Endothelial cell of umbilical vein (primary cell): ENCODE data around the gene SEMA5A. TPM values are rescaled to one million over a fixed set of nuclear protein-coding genes. Genes with fewer than 3 reads are reported as not detected.

Experiments
- BruUV-seq: library from RNA; stranded (reverse); fragments of 400-500 nt; replicated peaks from 2 replicates; lab custom pipeline; 2021; lab: Mats Ljungman, UMichigan
- CTCF ChIA-PET: fragments of 300-600, 350-600 bp; sonication (Branson Sonifier 250); formaldehyde crosslinking; loops from one replicate; lab custom pipeline; 2021; ENCODE audit warnings: antibody characterized with exemption, inconsistent platforms; lab: Charles Lee
- POLR2A ChIA-PET: fragments of 300-600, 350-600 bp; sonication (Branson Sonifier 250); formaldehyde crosslinking; loops from one replicate; lab custom pipeline; 2021; ENCODE audit warnings: antibody characterized with exemption, inconsistent platforms; lab: Charles Lee
- DNase-seq: peaks from one replicate; pipeline ENCODE4 v3.0.0-alpha.2; 2011; ENCODE audit warnings: low read depth, low spot score
- FAIRE-seq: peaks from 2 replicates; lab custom pipeline; 2011; peaks lifted over from hg19 to GRCh38; lab: Jason Lieb, UNC
- H2AFZ ChIP-seq: 2 replicates; pipeline ENCODE4 v1.6.0; 2012; ENCODE audit warnings: low read depth, low read length, control low read depth, inconsistent platforms
- H3K27ac ChIP-seq: 2 replicates; pipeline ENCODE4 v1.5.1; 2011; ENCODE audit warnings: low read depth, mild to moderate bottlenecking, control low read depth, low read length, moderate library complexity; ENCODE audit not compliant: insufficient read depth
- H3K27me3 ChIP-seq, 2 experiments: 2 replicates each; pipeline versions ENCODE4 v1.6.0 to v1.6.1; 2011; ENCODE audit warnings: low read length in 2 of 2, mixed read lengths in 1 of 2; ENCODE audit not compliant: control insufficient read depth in 2 of 2, insufficient read depth in 2 of 2
- H3K36me3 ChIP-seq, 2 experiments: 2 replicates in 1 of 2; 3 replicates in 1 of 2; pipeline ENCODE4 v1.5.1; 2011; ENCODE audit warnings: low read length in 2 of 2, mild to moderate bottlenecking in 1 of 2, moderate library complexity in 1 of 2; ENCODE audit not compliant: control insufficient read depth in 2 of 2, insufficient read depth in 2 of 2; ENCODE audit errors: extremely low read depth in 1 of 2
- H3K4me1 ChIP-seq: 3 replicates; pipeline ENCODE4 v1.5.1; 2011; ENCODE audit warnings: mild to moderate bottlenecking, low read length; ENCODE audit not compliant: control insufficient read depth, insufficient read depth; ENCODE audit errors: extremely low read depth
- H3K4me2 ChIP-seq: 2 replicates; pipeline ENCODE4 v1.6.1; 2011; ENCODE audit warnings: low read length, control low read depth, mixed read lengths; ENCODE audit not compliant: insufficient read depth
- H3K4me3 ChIP-seq, 3 experiments: fragments of 200-600 bp in 1 of 3; sonication (generic), shearing (Covaris generic) in 1 of 3; replicated peaks in 1 of 3; 2 replicates each; pipeline ENCODE4 v1.5.1; 2011 to 2016; ENCODE audit warnings: control low read depth in 3 of 3, low read length in 3 of 3, mild to moderate bottlenecking in 2 of 3, inconsistent platforms in 1 of 3, low read depth in 1 of 3, moderate library complexity in 1 of 3; ENCODE audit not compliant: insufficient read depth in 1 of 3
- H3K79me2 ChIP-seq: 2 replicates; pipeline ENCODE4 v1.6.0; 2012; ENCODE audit warnings: low read length, inconsistent platforms; ENCODE audit not compliant: control insufficient read depth, insufficient read depth
- H3K9ac ChIP-seq: replicated peaks from 2 replicates; pipeline ENCODE3; 2011; ENCODE audit warnings: low read length, control low read depth; ENCODE audit not compliant: insufficient read depth; ENCODE audit errors: extremely low read depth
- H3K9me1 ChIP-seq: replicated peaks from 3 replicates; pipeline ENCODE4 v1.6.0; 2011; ENCODE audit warnings: mild to moderate bottlenecking, low read length; ENCODE audit not compliant: control insufficient read depth, insufficient read depth; ENCODE audit errors: extremely low read depth
- H3K9me3 ChIP-seq: replicated peaks from 2 replicates; pipeline ENCODE4 v1.5.1; 2012; ENCODE audit warnings: low read length, inconsistent platforms; ENCODE audit not compliant: control insufficient read depth, insufficient read depth
- H4K20me1 ChIP-seq: replicated peaks from 2 replicates; pipeline ENCODE3; 2011; ENCODE audit warnings: mild to moderate bottlenecking, low read length; ENCODE audit not compliant: control insufficient read depth, insufficient read depth; ENCODE audit errors: extremely low read depth
- CTCF ChIP-seq, 2 donors: IDR thresholded peaks; 1 replicate in 1 of 2; 2 replicates in 1 of 2; pipeline ENCODE4 v1.5.1; 2011; ENCODE audit warnings: low read length in 2 of 2, mild to moderate bottlenecking in 2 of 2, moderate library complexity in 2 of 2, control low read depth in 1 of 2, inconsistent platforms in 1 of 2, low read depth in 1 of 2; ENCODE audit not compliant: insufficient read depth in 1 of 2; ENCODE audit errors: extremely low read depth in 1 of 2
- EZH2 ChIP-seq: IDR thresholded peaks from 2 replicates; pipeline ENCODE4 v1.6.1; 2012; ENCODE audit warnings: borderline replicate concordance, low read depth, mild to moderate bottlenecking, moderate library complexity, low read length, inconsistent platforms; ENCODE audit not compliant: severe bottlenecking
- FOS ChIP-seq: IDR thresholded peaks from 2 replicates; pipeline ENCODE4 v1.6.1; 2011; ENCODE audit warnings: mild to moderate bottlenecking, low read length, moderate library complexity, borderline replicate concordance; ENCODE audit not compliant: insufficient read depth
- GATA2 ChIP-seq: IDR thresholded peaks from 2 replicates; pipeline ENCODE4 v1.7.0; 2011; ENCODE audit warnings: low read depth, mild to moderate bottlenecking, moderate library complexity, mixed read lengths, low read length; ENCODE audit not compliant: insufficient read length, insufficient read depth
- JUN ChIP-seq: IDR thresholded peaks from 2 replicates; pipeline ENCODE4 v1.6.1; 2011; ENCODE audit warnings: borderline replicate concordance, low read depth; ENCODE audit not compliant: insufficient read length, insufficient read depth
- MAX ChIP-seq: IDR thresholded peaks from 2 replicates; pipeline ENCODE4 v1.6.1; 2011; ENCODE audit not compliant: insufficient read depth, insufficient read length
- MYC ChIP-seq: IDR thresholded peaks from one replicate; pipeline ENCODE4 v1.6.1; 2011; ENCODE audit warnings: mild to moderate bottlenecking, low read depth, low read length
- POLR2A ChIP-seq: IDR thresholded peaks from 2 replicates; pipeline ENCODE4 v1.6.1; 2012; ENCODE audit warnings: low read depth, mild to moderate bottlenecking, control low read depth, low read length
- POLR2AphosphoS5 ChIP-seq: IDR thresholded peaks from 2 replicates; pipeline ENCODE4 v1.6.1; 2012; ENCODE audit warnings: low read depth, mild to moderate bottlenecking, control low read depth, low read length, moderate library complexity; ENCODE audit not compliant: insufficient read depth
- dilution Hi-C: fragments of 300-500 bp; cut with MboI; formaldehyde crosslinking; loops from one replicate; pipeline ENCODE4 v1.15.0; 2019; ENCODE audit warnings: low sequenced_read_pairs; ENCODE audit not compliant: extremely low pct_ligation_motif_present
- intact Hi-C: fragments of 100-400 bp; cut with micrococcal nuclease; formaldehyde crosslinking; loops from one replicate; pipeline ENCODE4 v1.10.0; 2022
- polyA plus RNA-seq, 4 experiments: library from polyadenylated mRNA; depleted of rRNA in 3 of 4; stranded (reverse) in 3 of 4; unstranded in 1 of 4; fragments of >200 nt; gene quantifications; 2 replicates each; pipeline versions ENCODE4 v1.2.1 to v1.2.3, GENCODE V29; 2011 to 2012; ENCODE audit warnings: missing spikeins in 1 of 4
- total RNA-seq: library from RNA; stranded (reverse); gene quantifications from 2 replicates; pipeline ENCODE4 v1.2.3, GENCODE V29; 2021

Gene SEMA5A
- total and polyA plus RNA-seq, 2 donors (not counting 3 experiments of a cell fraction or from before 2014, with no cell fraction given): 0.04 to 0.06 TPM

- no peak overlapping the region for H2AFZ ChIP-seq
- intact Hi-C loops (no loop called here), dilution Hi-C loops (no loop called here)
- no peaks in the 10 kb centered on the region for H3K27me3 ChIP-seq
- TF ChIP-seq MAX (no peak), CTCF (IDR thresholded peaks at IDR 0.05; ENCODE audit: extremely low read depth in 1 of 2, insufficient read depth in 1 of 2, low read depth in 1 of 2, low read length in 2 of 2) (no peak), JUN (no peak), GATA2 (no peak)
- no peak overlapping the region for H3K9ac ChIP-seq
- no peaks in the 10 kb centered on the region for H3K36me3 ChIP-seq
- H3K4me1 ChIP-seq: no peaks in the 10 kb centered on the region
- POLR2A ChIA-PET: no interaction called here
- H4K20me1 ChIP-seq: no peaks in the 10 kb centered on the region
- no peak overlapping the region for H3K4me3 ChIP-seq
- H3K9me1 ChIP-seq: no peaks in the 10 kb centered on the region
- H3K9me3 ChIP-seq: no peaks in the 10 kb centered on the region
- no TSS peak for BruUV-seq
- H3K27ac ChIP-seq: no peak overlapping the region
- no peak for FAIRE-seq
- no peak overlapping the region for H3K4me2 ChIP-seq
- no peak for DNase-seq
- CTCF ChIA-PET: no interaction called here
- H3K79me2 ChIP-seq: no peaks in the 10 kb centered on the region
Measured at GRCh38 chr5:9140711-9141110, 405.2 kb downstream of the SEMA5A start.

- no peak for FAIRE-seq
- intact Hi-C loops: no loop called here
Measured at GRCh38 chr5:9140202-9140601, 405.7 kb downstream of the SEMA5A start.

More at GRCh38 chr5:9140202-9140601, 405.7 kb downstream of the SEMA5A start:
- no peak overlapping the region for H2AFZ ChIP-seq
- H3K27ac ChIP-seq: no peak overlapping the region
- BruUV-seq: no TSS peak
- H3K79me2 ChIP-seq: no peaks in the 10 kb centered on the region
- no peak overlapping the region for H3K4me2 ChIP-seq
- DNase-seq: no peak
- H3K9ac ChIP-seq: no peak overlapping the region
- H3K9me3 ChIP-seq: no peaks in the 10 kb centered on the region
- CTCF ChIA-PET: no interaction called here
- no peak overlapping the region for H3K4me3 ChIP-seq
- H3K4me1 ChIP-seq: no peaks in the 10 kb centered on the region
- dilution Hi-C loops: no loop called here
- H3K36me3 ChIP-seq: no peaks in the 10 kb centered on the region
- TF ChIP-seq MAX (no peak), GATA2 (no peak), MYC (no peak), EZH2 (no peak), POLR2AphosphoS5 (no peak), JUN (no peak), FOS (no peak), CTCF (IDR thresholded peaks at IDR 0.05; ENCODE audit: extremely low read depth in 1 of 2, insufficient read depth in 1 of 2, low read depth in 1 of 2, low read length in 2 of 2) (no peak), POLR2A (no peak)
- H3K9me1 ChIP-seq: no peaks in the 10 kb centered on the region
- H4K20me1 ChIP-seq: no peaks in the 10 kb centered on the region
- no peaks in the 10 kb centered on the region for H3K27me3 ChIP-seq
- POLR2A ChIA-PET: no interaction called here
